ENCODE data around the gene HTR1E.
A peak's percentile ranks its signal among the peaks of the same experiment; 100 is the strongest.
"Not testable (repeated sequence)": the region's sequence is repeated elsewhere in the genome, so short reads cannot be mapped to it uniquely, and the experiment has no call there.

The HTR1E gene

GRCh38 chr6:86937219-86938079 is at the start of gene HTR1E:
HTR1E (plus strand) TSS chr6:86937528; CDS start chr6:87015335, 77,807 bp downstream.
- DNase-seq, result peak; percentile 52 to 58

- DNase-seq, result no peak
These were observed 49.0 kb upstream of the HTR1E start for GRCh38 chr6:86888301-86888700.

- DNase-seq, result not testable (repeated sequence)
These were observed 40.1 kb upstream of the HTR1E start for GRCh38 chr6:86897265-86897664.

GRCh38 chr6:86913795-86914194 is 23.5 kb upstream of the HTR1E start:
- DNase-seq, result no peak

- DNase-seq, result no peak
These were observed 20.9 kb upstream of the HTR1E start for GRCh38 chr6:86916393-86916792.

GRCh38 chr6:86927138-86927537 is 10.2 kb upstream of the HTR1E start:
- not testable (repeated sequence) for DNase-seq

- not testable (repeated sequence) for DNase-seq
These were observed 9.5 kb upstream of the HTR1E start for GRCh38 chr6:86927859-86928258.

GRCh38 chr6:86934365-86934764 is 3.0 kb upstream of the HTR1E start:
- DNase-seq, result no peak

- DNase-seq, result no peak
These were observed 502 bp upstream of the HTR1E start for GRCh38 chr6:86936834-86937218.

GRCh38 chr6:86938814-86939213 is 1.5 kb downstream of the HTR1E start:
- DNase-seq, result no peak

GRCh38 chr6:86941461-86941860 is 4.1 kb downstream of the HTR1E start:
- no peak for DNase-seq

GRCh38 chr6:86942769-86943516 is 5.6 kb downstream of the HTR1E start:
- DNase-seq, result no peak

- DNase-seq, result no peak
These were observed 6.6 kb downstream of the HTR1E start for GRCh38 chr6:86943819-86944407.

GRCh38 chr6:86949771-86950170 is 12.4 kb downstream of the HTR1E start:
- DNase-seq, result no peak

GRCh38 chr6:86952991-86953390 is 15.7 kb downstream of the HTR1E start:
- DNase-seq, result no peak

GRCh38 chr6:86959656-86960055 is 22.3 kb downstream of the HTR1E start:
- DNase-seq, result no peak

GRCh38 chr6:86961455-86962200 is 24.3 kb downstream of the HTR1E start:
- no peak for DNase-seq

- no peak for DNase-seq
These were observed 26.0 kb downstream of the HTR1E start for GRCh38 chr6:86963352-86963751.

- DNase-seq, result no peak
These were observed 26.8 kb downstream of the HTR1E start for GRCh38 chr6:86964029-86964579.

- DNase-seq, result no peak
These were observed 28.9 kb downstream of the HTR1E start for GRCh38 chr6:86966271-86966670.

GRCh38 chr6:86969573-86969972 is 32.2 kb downstream of the HTR1E start:
- no peak for DNase-seq

- DNase-seq, result no peak
These were observed 35.8 kb downstream of the HTR1E start for GRCh38 chr6:86973088-86973487.

- DNase-seq, result no peak
These were observed 40.9 kb downstream of the HTR1E start for GRCh38 chr6:86978251-86978650.

All from SHP77 (cell line).